GM23338 (cell line): ENCODE results near the gene ARF1. TPM values are rescaled to one million over a fixed set of nuclear protein-coding genes. Genes with fewer than 3 reads are reported as not detected.

Source experiments
- ATAC-seq: fragments of 200-7000 bp; cut with Tn5 transposase; 3 replicates; pipeline ENCODE4 v1.9.1; 2020
- DNase-seq: peaks from one replicate; pipeline ENCODE4 v3.0.0-alpha.2; 2015; ENCODE audit warnings: low spot score
- H2AFZ ChIP-seq: fragments of 200-600 bp; sonication (generic); 2 replicates; pipeline ENCODE4 v1.8.0; 2016; ENCODE audit warnings: antibody characterized with exemption, mild to moderate bottlenecking, moderate library complexity
- H3F3A ChIP-seq: fragments of 200-600 bp; sonication (generic); replicated peaks from 2 replicates; pipeline ENCODE4 v1.8.0; 2017; ENCODE audit warnings: antibody characterized with exemption, mixed run types, low read depth
- H3K27ac ChIP-seq: fragments of 200-600 bp; sonication (generic); 2 replicates; pipeline ENCODE4 v1.6.1; 2016; ENCODE audit warnings: low read depth
- H3K27me3 ChIP-seq: fragments of 200-600 bp; sonication (generic); 2 replicates; pipeline ENCODE4 v1.8.0; 2016; ENCODE audit warnings: mild to moderate bottlenecking, mixed run types, moderate library complexity; ENCODE audit not compliant: insufficient read depth
- H3K36me3 ChIP-seq: fragments of 200-600 bp; sonication (generic); 2 replicates; pipeline ENCODE4 v1.8.0; 2016; ENCODE audit warnings: mild to moderate bottlenecking; ENCODE audit not compliant: insufficient read depth
- H3K4me1 ChIP-seq: fragments of 200-600 bp; sonication (generic); 2 replicates; pipeline ENCODE4 v1.8.0; 2016; ENCODE audit warnings: mild to moderate bottlenecking, moderate library complexity; ENCODE audit not compliant: insufficient read depth
- H3K4me2 ChIP-seq: fragments of 200-600 bp; sonication (generic); 2 replicates; pipeline ENCODE4 v1.7.1; 2017; ENCODE audit warnings: mixed run types
- H3K4me3 ChIP-seq: fragments of 200-600 bp; sonication (generic); 2 replicates; pipeline ENCODE4 v1.6.1; 2016; ENCODE audit warnings: mixed run types
- H3K79me2 ChIP-seq: fragments of 200-600 bp; sonication (generic); replicated peaks from 2 replicates; pipeline ENCODE4 v1.8.0; 2017; ENCODE audit warnings: mild to moderate bottlenecking; ENCODE audit not compliant: insufficient read depth
- H3K9me2 ChIP-seq: fragments of 200-600 bp; sonication (generic); 2 replicates; pipeline ENCODE4 v1.8.0; 2017; ENCODE audit not compliant: insufficient read depth
- H4K20me1 ChIP-seq: fragments of 200-600 bp; sonication (generic); replicated peaks from 2 replicates; pipeline ENCODE4 v1.8.0; 2017; ENCODE audit warnings: mild to moderate bottlenecking; ENCODE audit not compliant: insufficient read depth
- H3K27ac Mint-ChIP-seq: 2 replicates; pipeline ENCODE4 v1.8.0; 2020; ENCODE audit warnings: inconsistent platforms, mild to moderate bottlenecking, moderate library complexity, mixed read lengths
- H3K27me3 Mint-ChIP-seq: 3 replicates; pipeline ENCODE4 v1.8.0; 2022; ENCODE audit warnings: low read depth, mild to moderate bottlenecking, moderate library complexity, mixed read lengths, inconsistent platforms; ENCODE audit not compliant: insufficient read depth, poor library complexity
- H3K36me3 Mint-ChIP-seq: 3 replicates; pipeline ENCODE4 v1.8.0; 2021; ENCODE audit warnings: low read depth, mild to moderate bottlenecking, inconsistent platforms, moderate library complexity, mixed read lengths
- H3K4me1 Mint-ChIP-seq: 3 replicates; pipeline ENCODE4 v1.8.0; 2020; ENCODE audit warnings: mild to moderate bottlenecking, inconsistent platforms, mixed read lengths
- H3K4me3 Mint-ChIP-seq: 3 replicates; pipeline ENCODE4 v1.8.0; 2021; ENCODE audit warnings: moderate library complexity, mild to moderate bottlenecking, inconsistent platforms, mixed read lengths
- H3K9me3 Mint-ChIP-seq: 3 replicates; pipeline ENCODE4 v1.8.0; 2020; ENCODE audit warnings: moderate library complexity, mild to moderate bottlenecking, inconsistent platforms, mixed read lengths
- CTCF ChIP-seq, 2 experiments: fragments of 200-600 bp in 1 of 2; sonication (generic) in 1 of 2; conservative IDR thresholded peaks; 2 replicates each; pipeline versions ENCODE4 v1.5.1 to v1.6.1; 2016 to 2017; ENCODE audit warnings: antibody characterized with exemption in 2 of 2, low read depth in 2 of 2, mild to moderate bottlenecking in 2 of 2, moderate library complexity in 1 of 2
- EZH2 ChIP-seq: fragments of 200-600 bp; sonication (generic); IDR thresholded peaks from one replicate; pipeline ENCODE4 v1.8.0; 2017; ENCODE audit warnings: antibody characterized with exemption, mild to moderate bottlenecking, low read depth; ENCODE audit not compliant: unreplicated experiment
- POLR2AphosphoS5 ChIP-seq: IDR thresholded peaks from 2 replicates; pipeline ENCODE4 v1.6.1; 2016; ENCODE audit warnings: antibody characterized with exemption, low read depth
- STAT1 ChIP-seq: IDR thresholded peaks from one replicate; pipeline ENCODE4 v1.6.1; 2016; ENCODE audit warnings: antibody characterized with exemption; ENCODE audit not compliant: unreplicated experiment
- ZNF331 ChIP-seq: fragments of 250-450 bp; sonication (Bioruptor Pico); IDR thresholded peaks from 2 replicates; pipeline ENCODE4 v1.5.0; 2020; ENCODE audit warnings: low read depth, mild to moderate bottlenecking, moderate library complexity
- polyA plus RNA-seq: library from polyadenylated mRNA; unstranded; fragments of >200 nt; fragmentation: Nextera tagmentation; extraction: Ambion mirVana; gene quantifications from 2 replicates; pipeline ENCODE4 v1.2.1, GENCODE V29; 2016
- total RNA-seq: library from RNA; depleted of rRNA; stranded (reverse); fragments of >200 nt; shearing (Covaris generic); gene quantifications from 2 replicates; pipeline ENCODE4 v1.2.3, GENCODE V29; 2014
- TF ChIP-seq, protein P1 (sequence below): IDR thresholded peaks from 2 replicates; pipeline ENCODE4 v1.6.1; 2016; ENCODE audit warnings: antibody characterized with exemption
- TF ChIP-seq, protein P2 (sequence below): fragments of 250-450 bp; sonication (Bioruptor Pico); IDR thresholded peaks from 2 replicates; pipeline ENCODE4 v1.5.0; 2020; ENCODE audit warnings: mild to moderate bottlenecking, moderate library complexity

The ARF1 gene
- total and polyA plus RNA-seq, 2 experiments from 2014 or later: 210 to 306 TPM

GRCh38 chr1:228060458-228061190 lies 21.9 kb upstream of the ARF1 start:
- peak overlapping the region; percentile 98 for H3K4me2 ChIP-seq
- H3K4me3 ChIP-seq: peak overlapping the region; percentile 90
- no peaks in the 10 kb centered on the region for H3K79me2 ChIP-seq
- H2AFZ ChIP-seq: peak overlapping the region; percentile 98
- H3K4me3 Mint-ChIP-seq: peak overlapping the region; percentile 70
- H3K27ac Mint-ChIP-seq: no peak overlapping the region
- peak; percentile 71 for ATAC-seq
- H3K27ac ChIP-seq: 0 out of 2 replicates have a peak overlapping the region, but pooled peaks have one; percentile 19
- H3K9me3 Mint-ChIP-seq: no peaks in the 10 kb centered on the region; the same call in 2 of the 3 replicates
- peaks cover 5% of the 10 kb centered on the region; the same call in 1 of the 2 replicates for H3K4me1 ChIP-seq
- DNase-seq: peak; percentile 90
- no peaks in the 10 kb centered on the region for H3K36me3 ChIP-seq
- no peaks in the 10 kb centered on the region for H4K20me1 ChIP-seq
- H3K27me3 ChIP-seq: peaks cover 92% of the 10 kb centered on the region
- no peaks in the 10 kb centered on the region for H3F3A ChIP-seq
- peaks cover 5% of the 10 kb centered on the region for H3K4me1 Mint-ChIP-seq
- peaks cover 4% of the 10 kb centered on the region; the same call in 1 of the 3 replicates for H3K36me3 Mint-ChIP-seq
- no peaks in the 10 kb centered on the region for H3K9me2 ChIP-seq
- peak; percentile 20 to 66; a peak in 3 of 4 replicates for TF ChIP-seq CTCF (conservative IDR thresholded peaks at IDR 0.05; ENCODE audit: low read depth in 2 of 2)
- TF ChIP-seq POLR2AphosphoS5: no peak; the same call in 1 of the 2 replicates
- TF ChIP-seq EZH2: no peak
- H3K27me3 Mint-ChIP-seq: peaks cover 79% of the 10 kb centered on the region

GRCh38 chr1:228061411-228062084 lies 21.0 kb upstream of the ARF1 start:
- peaks cover 79% of the 10 kb centered on the region for H3K27me3 Mint-ChIP-seq
- peaks cover 4% of the 10 kb centered on the region; the same call in 1 of the 3 replicates for H3K36me3 Mint-ChIP-seq
- no peaks in the 10 kb centered on the region for H3F3A ChIP-seq
- no peak for ATAC-seq
- no peak for DNase-seq
- peak overlapping the region; percentile 90 for H3K4me3 ChIP-seq
- H4K20me1 ChIP-seq: no peaks in the 10 kb centered on the region
- no peaks in the 10 kb centered on the region for H3K9me2 ChIP-seq
- no peak overlapping the region for H3K27ac Mint-ChIP-seq
- peaks cover 5% of the 10 kb centered on the region for H3K4me1 Mint-ChIP-seq
- H3K27me3 ChIP-seq: peaks cover 92% of the 10 kb centered on the region
- peaks cover 5% of the 10 kb centered on the region; the same call in 1 of the 2 replicates for H3K4me1 ChIP-seq
- peak overlapping the region; percentile 98; the same call in 1 of the 2 replicates for H2AFZ ChIP-seq
- H3K36me3 ChIP-seq: no peaks in the 10 kb centered on the region
- no peaks in the 10 kb centered on the region for H3K9me3 Mint-ChIP-seq
- H3K4me2 ChIP-seq: peak overlapping the region; percentile 98
- no peaks in the 10 kb centered on the region for H3K79me2 ChIP-seq
- peak overlapping the region; percentile 70 for H3K4me3 Mint-ChIP-seq
- no peak overlapping the region for H3K27ac ChIP-seq
- TF ChIP-seq, protein P1, sequence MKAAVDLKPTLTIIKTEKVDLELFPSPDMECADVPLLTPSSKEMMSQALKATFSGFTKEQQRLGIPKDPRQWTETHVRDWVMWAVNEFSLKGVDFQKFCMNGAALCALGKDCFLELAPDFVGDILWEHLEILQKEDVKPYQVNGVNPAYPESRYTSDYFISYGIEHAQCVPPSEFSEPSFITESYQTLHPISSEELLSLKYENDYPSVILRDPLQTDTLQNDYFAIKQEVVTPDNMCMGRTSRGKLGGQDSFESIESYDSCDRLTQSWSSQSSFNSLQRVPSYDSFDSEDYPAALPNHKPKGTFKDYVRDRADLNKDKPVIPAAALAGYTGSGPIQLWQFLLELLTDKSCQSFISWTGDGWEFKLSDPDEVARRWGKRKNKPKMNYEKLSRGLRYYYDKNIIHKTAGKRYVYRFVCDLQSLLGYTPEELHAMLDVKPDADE: no peak
- TF ChIP-seq ZNF331 (CRISPR knock-in tag) (no peak), CTCF (conservative IDR thresholded peaks at IDR 0.05; ENCODE audit: low read depth in 2 of 2) (no peak), STAT1 (no peak)
- TF ChIP-seq, protein P2, sequence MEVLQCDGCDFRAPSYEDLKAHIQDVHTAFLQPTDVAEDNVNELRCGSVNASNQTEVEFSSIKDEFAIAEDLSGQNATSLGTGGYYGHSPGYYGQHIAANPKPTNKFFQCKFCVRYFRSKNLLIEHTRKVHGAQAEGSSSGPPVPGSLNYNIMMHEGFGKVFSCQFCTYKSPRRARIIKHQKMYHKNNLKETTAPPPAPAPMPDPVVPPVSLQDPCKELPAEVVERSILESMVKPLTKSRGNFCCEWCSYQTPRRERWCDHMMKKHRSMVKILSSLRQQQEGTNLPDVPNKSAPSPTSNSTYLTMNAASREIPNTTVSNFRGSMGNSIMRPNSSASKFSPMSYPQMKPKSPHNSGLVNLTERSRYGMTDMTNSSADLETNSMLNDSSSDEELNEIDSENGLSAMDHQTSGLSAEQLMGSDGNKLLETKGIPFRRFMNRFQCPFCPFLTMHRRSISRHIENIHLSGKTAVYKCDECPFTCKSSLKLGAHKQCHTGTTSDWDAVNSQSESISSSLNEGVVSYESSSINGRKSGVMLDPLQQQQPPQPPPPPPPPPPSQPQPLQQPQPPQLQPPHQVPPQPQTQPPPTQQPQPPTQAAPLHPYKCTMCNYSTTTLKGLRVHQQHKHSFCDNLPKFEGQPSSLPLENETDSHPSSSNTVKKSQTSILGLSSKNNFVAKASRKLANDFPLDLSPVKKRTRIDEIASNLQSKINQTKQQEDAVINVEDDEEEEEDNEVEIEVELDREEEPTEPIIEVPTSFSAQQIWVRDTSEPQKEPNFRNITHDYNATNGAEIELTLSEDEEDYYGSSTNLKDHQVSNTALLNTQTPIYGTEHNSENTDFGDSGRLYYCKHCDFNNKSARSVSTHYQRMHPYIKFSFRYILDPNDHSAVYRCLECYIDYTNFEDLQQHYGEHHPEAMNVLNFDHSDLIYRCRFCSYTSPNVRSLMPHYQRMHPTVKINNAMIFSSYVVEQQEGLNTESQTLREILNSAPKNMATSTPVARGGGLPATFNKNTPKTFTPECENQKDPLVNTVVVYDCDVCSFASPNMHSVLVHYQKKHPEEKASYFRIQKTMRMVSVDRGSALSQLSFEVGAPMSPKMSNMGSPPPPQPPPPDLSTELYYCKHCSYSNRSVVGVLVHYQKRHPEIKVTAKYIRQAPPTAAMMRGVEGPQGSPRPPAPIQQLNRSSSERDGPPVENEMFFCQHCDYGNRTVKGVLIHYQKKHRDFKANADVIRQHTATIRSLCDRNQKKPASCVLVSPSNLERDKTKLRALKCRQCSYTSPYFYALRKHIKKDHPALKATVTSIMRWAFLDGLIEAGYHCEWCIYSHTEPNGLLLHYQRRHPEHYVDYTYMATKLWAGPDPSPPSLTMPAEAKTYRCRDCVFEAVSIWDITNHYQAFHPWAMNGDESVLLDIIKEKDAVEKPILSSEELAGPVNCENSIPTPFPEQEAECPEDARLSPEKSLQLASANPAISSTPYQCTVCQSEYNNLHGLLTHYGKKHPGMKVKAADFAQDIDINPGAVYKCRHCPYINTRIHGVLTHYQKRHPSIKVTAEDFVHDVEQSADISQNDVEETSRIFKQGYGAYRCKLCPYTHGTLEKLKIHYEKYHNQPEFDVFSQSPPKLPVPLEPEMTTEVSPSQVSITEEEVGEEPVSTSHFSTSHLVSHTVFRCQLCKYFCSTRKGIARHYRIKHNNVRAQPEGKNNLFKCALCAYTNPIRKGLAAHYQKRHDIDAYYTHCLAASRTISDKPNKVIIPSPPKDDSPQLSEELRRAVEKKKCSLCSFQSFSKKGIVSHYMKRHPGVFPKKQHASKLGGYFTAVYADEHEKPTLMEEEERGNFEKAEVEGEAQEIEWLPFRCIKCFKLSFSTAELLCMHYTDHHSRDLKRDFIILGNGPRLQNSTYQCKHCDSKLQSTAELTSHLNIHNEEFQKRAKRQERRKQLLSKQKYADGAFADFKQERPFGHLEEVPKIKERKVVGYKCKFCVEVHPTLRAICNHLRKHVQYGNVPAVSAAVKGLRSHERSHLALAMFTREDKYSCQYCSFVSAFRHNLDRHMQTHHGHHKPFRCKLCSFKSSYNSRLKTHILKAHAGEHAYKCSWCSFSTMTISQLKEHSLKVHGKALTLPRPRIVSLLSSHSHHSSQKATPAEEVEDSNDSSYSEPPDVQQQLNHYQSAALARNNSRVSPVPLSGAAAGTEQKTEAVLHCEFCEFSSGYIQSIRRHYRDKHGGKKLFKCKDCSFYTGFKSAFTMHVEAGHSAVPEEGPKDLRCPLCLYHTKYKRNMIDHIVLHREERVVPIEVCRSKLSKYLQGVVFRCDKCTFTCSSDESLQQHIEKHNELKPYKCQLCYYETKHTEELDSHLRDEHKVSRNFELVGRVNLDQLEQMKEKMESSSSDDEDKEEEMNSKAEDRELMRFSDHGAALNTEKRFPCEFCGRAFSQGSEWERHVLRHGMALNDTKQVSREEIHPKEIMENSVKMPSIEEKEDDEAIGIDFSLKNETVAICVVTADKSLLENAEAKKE (CRISPR knock-in tag): no peak
